GM23248 (cell line): ENCODE results near the gene P3R3URF.

Experiments
- EZH2 ChIP-seq: fragments of 200-600 bp; sonication (generic); IDR thresholded peaks from 2 replicates; pipeline ENCODE4 v1.6.1; 2018; ENCODE audit warnings: antibody characterized with exemption, mild to moderate bottlenecking; ENCODE audit not compliant: insufficient read depth, poor library complexity, severe bottlenecking
- EZH2phosphoT487 ChIP-seq: fragments of 200-600 bp; sonication (generic); IDR thresholded peaks from 2 replicates; pipeline ENCODE4 v1.6.1; 2018; ENCODE audit warnings: antibody characterized with exemption, moderate library complexity, mild to moderate bottlenecking, low read depth; ENCODE audit not compliant: insufficient read depth

DNA sequence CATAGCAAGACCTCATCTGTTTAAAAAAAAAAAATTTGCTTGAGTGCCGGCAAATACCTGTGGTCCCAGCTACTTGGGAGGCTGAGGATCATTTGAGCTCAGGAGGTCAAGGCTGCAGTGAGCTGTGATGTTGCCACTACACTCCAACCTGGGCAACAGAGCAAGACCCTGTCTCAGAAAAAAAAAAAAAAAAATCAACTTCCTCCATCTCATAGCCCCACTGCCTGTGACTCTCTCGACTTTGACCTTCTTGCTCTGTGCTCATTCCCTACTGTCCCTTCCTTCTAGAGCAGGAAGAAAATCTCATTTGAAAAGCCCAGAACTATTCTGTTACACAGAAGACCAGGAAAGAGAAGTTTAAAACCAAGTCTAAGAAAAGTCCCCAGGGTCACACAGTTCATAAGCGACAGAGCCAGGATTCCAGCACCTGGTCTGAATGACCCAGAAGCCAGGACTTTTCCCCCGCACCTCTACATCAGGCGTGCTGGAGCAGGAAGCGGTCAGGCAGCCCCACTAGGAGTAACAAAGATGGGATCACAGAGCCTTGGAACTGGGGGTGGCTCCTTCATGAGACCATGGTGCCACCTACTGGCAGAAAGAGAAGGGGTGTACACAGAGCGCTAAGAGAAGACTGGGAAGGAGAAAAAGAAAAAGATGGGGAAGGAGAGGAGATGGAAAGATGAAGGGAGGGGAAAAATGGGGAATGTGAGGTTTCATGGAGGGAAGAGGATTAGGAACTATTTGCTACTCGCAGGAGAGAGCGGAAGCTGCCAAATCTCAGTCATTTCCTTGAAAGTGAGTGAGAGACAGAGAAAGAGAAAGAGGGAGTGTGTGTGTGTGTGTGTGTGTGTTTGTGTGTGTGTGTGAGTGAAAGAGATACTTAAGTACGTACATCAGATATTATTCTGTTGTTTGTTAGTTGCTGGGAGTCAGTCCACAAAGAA, 3.1 kb upstream of the P3R3URF start:
- TF ChIP-seq EZH2: no peak
- TF ChIP-seq EZH2phosphoT487: no peak
